Ascending aorta (tissue), 2 donors: Measurements from ENCODE around the gene KRTAP7-1. TPM values are rescaled to one million over a fixed set of nuclear protein-coding genes. Genes with fewer than 3 reads are reported as not detected.

ENCODE experiments used
- DNase-seq, 2 donors: peaks; one replicate each; pipeline ENCODE4 v3.0.0-alpha.2; 2019; ENCODE audit warnings: low spot score in 2 of 2
- H3K27ac ChIP-seq, 2 donors: fragments of 200-600 bp; sonication (generic); one replicate each; pipeline ENCODE4 v1.5.1; 2016 to 2017; ENCODE audit warnings: mild to moderate bottlenecking in 1 of 2
- H3K27me3 ChIP-seq: fragments of 200-600 bp; sonication (generic); one replicate; pipeline ENCODE4 v1.5.1; 2017
- H3K36me3 ChIP-seq, 2 donors: fragments of 200-600 bp; sonication (generic); one replicate each; pipeline ENCODE4 v1.5.1; 2016
- H3K4me1 ChIP-seq, 2 donors: fragments of 200-600 bp; sonication (generic); one replicate each; pipeline ENCODE4 v1.5.1; 2016 to 2017; ENCODE audit warnings: mild to moderate bottlenecking in 1 of 2
- H3K4me3 ChIP-seq, 2 donors: fragments of 200-600 bp; sonication (generic); one replicate each; pipeline ENCODE4 v1.5.1; 2016 to 2017; ENCODE audit warnings: mild to moderate bottlenecking in 1 of 2
- H3K9me3 ChIP-seq, 2 donors: fragments of 200-600 bp; sonication (generic); one replicate each; pipeline ENCODE4 v1.5.1; 2016
- intact Hi-C: fragments of 100-400 bp; cut with DNase I; formaldehyde crosslinking; loops from one replicate; pipeline ENCODE4 v1.15.1; 2023
- total RNA-seq: library from RNA; depleted of rRNA; stranded (reverse); fragments of >200 nt; gene quantifications from one replicate; pipeline ENCODE4 v1.1.0, GENCODE V29; 2016
- TF ChIP-seq, protein P1 (sequence below), 3 experiments: fragments of 200-600 bp in 2 of 3; fragments of 450-650 bp in 1 of 3; sonication (generic) in 2 of 3; IDR thresholded peaks; one replicate each; pipeline ENCODE4 v1.5.1; 2016 to 2019; ENCODE audit warnings: antibody characterized with exemption in 3 of 3, mild to moderate bottlenecking in 1 of 3, moderate library complexity in 1 of 3

Gene KRTAP7-1, protein sequence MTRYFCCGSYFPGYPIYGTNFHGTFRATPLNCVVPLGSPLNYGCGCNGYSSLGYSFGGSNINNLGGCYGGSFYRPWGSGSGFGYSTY
- total RNA-seq = not detected

DNA sequence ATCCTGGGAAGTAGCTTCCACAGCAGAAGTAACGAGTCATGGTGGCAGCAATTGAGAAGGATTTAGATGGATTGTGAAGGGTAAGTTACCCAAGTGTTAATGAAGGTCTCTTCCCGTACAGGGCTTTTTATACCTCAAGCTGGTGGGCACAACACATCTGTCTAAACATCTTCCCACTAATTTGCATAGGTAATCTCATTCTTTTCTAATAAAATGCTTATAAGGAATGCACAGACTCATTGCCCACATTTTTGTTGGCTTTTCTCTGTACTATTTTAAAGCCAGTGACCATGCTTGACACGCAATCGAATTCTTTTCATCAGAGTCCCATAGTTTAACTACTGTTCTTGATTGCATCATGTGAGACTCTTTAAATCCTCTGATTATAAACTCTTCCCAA lies at the start of gene KRTAP7-1:
Gene KRTAP7-1 (minus strand): TSS at position 101 of the 400 bp plus-strand sequence. CDS start 61 bp downstream, at position 40.
- no peaks in the 10 kb centered on the region for H3K27me3 ChIP-seq
- intact Hi-C loops = no loop called here
- no peaks in the 10 kb centered on the region for H3K4me1 ChIP-seq
- DNase-seq = no peak
- TF ChIP-seq, protein P1, sequence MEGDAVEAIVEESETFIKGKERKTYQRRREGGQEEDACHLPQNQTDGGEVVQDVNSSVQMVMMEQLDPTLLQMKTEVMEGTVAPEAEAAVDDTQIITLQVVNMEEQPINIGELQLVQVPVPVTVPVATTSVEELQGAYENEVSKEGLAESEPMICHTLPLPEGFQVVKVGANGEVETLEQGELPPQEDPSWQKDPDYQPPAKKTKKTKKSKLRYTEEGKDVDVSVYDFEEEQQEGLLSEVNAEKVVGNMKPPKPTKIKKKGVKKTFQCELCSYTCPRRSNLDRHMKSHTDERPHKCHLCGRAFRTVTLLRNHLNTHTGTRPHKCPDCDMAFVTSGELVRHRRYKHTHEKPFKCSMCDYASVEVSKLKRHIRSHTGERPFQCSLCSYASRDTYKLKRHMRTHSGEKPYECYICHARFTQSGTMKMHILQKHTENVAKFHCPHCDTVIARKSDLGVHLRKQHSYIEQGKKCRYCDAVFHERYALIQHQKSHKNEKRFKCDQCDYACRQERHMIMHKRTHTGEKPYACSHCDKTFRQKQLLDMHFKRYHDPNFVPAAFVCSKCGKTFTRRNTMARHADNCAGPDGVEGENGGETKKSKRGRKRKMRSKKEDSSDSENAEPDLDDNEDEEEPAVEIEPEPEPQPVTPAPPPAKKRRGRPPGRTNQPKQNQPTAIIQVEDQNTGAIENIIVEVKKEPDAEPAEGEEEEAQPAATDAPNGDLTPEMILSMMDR (IDR thresholded peaks at IDR 0.05) = no peak
- H3K36me3 ChIP-seq = no peaks in the 10 kb centered on the region
- H3K27ac ChIP-seq = no peak within 1 kb of the TSS
- H3K9me3 ChIP-seq = no peaks in the 10 kb centered on the region
- H3K4me3 ChIP-seq = no peak within 1 kb of the TSS

DNA sequence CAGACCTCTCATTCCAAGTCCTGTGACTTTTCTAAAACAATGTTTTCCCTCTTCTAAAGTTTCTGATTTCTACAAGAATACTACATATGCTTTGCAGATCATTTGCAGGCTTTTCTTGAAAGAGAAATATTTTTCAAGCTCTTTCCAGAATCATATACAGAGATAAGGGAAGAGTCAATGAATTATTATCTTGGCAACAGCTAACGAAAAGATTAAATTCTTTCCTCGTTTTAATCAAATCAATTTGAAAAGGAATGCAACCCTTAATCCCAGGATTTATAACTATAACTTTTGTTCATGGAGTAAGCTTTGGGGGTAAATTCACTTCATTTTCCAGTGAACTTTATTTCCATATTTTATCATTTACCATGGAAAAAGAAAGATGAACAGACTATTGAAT lies 45.0 kb upstream of the KRTAP7-1 start:
- TF ChIP-seq, protein P1 (IDR thresholded peaks at IDR 0.05) = no peak
- no peak for DNase-seq
- Histone ChIP-seq H3K4me3 (no peak overlapping the region), H3K27me3 (no peaks in the 10 kb centered on the region), H3K4me1 (no peaks in the 10 kb centered on the region), H3K36me3 (no peaks in the 10 kb centered on the region), H3K27ac (no peak overlapping the region), H3K9me3 (no peaks in the 10 kb centered on the region)
- intact Hi-C loops = no loop called here

DNA sequence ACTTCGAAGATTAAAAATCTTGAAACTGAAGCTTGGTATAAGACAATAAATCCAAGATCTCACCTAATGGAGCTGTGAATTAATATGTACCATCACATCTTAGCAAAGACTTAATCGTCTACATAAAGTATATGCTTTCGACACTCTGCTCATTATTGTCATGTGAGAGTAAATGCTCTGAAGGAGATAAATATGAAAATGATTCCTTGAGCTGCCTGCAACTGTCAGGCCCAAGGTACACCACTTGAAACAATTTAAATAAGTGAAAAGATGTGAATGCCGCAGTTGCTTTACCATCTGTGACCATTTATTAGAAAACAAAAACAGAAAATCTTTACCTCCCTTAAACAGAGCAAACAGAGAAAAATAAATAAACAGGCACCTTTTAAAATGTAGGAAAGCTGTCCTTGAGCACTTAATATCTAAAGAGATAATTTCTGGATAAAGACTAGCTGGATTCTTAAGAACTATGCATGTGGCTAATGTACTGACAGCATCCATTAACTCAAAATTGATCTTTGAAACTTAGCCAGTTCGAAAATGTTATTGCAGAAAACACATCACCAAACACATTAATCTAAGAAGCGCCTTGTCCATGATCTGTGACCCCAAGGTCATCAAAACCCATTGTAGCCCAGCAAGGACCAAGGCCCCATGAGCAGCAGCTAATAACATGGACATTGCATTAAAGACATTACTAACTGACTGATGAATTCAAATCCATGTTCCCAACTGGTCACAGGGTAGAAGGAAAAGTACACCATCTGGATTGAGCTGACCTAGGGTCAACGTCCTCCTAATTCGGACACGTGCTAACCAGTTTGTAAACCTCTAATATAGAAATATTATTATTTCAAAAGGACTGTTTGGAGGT lies 18.3 kb upstream of the KRTAP7-1 start:
- no peaks in the 10 kb centered on the region for H3K36me3 ChIP-seq
- intact Hi-C loops = no loop called here
- H3K27me3 ChIP-seq = no peaks in the 10 kb centered on the region
- H3K4me1 ChIP-seq = no peaks in the 10 kb centered on the region
- H3K9me3 ChIP-seq = no peaks in the 10 kb centered on the region
- H3K4me3 ChIP-seq = no peak overlapping the region
- DNase-seq = no peak
- TF ChIP-seq, protein P1 (IDR thresholded peaks at IDR 0.05) = no peak
- no peak overlapping the region for H3K27ac ChIP-seq

DNA sequence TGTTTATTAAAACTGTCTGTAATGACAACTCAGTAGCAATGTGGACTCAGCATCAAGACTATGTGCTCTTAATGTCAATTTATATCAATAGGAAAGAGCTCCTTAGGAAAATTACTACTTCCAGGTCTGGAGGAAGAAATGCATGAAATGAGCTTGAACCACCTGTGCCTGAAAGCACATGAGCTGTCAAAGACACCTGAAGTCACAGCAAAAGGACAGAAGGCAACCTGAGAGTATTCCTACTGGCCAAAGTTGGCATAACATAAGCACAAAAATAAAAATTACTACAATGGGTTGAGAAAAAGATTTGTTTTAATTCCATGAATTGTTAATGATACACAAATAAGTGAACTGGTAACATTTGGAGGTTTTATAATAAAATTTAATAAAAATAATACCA lies 13.4 kb upstream of the KRTAP7-1 start:
- Histone ChIP-seq H3K27ac (no peak overlapping the region), H3K36me3 (no peaks in the 10 kb centered on the region), H3K9me3 (no peaks in the 10 kb centered on the region), H3K27me3 (no peaks in the 10 kb centered on the region), H3K4me3 (no peak overlapping the region), H3K4me1 (no peaks in the 10 kb centered on the region)
- TF ChIP-seq, protein P1 (IDR thresholded peaks at IDR 0.05) = no peak
- no peak for DNase-seq
- intact Hi-C loops = no loop called here

DNA sequence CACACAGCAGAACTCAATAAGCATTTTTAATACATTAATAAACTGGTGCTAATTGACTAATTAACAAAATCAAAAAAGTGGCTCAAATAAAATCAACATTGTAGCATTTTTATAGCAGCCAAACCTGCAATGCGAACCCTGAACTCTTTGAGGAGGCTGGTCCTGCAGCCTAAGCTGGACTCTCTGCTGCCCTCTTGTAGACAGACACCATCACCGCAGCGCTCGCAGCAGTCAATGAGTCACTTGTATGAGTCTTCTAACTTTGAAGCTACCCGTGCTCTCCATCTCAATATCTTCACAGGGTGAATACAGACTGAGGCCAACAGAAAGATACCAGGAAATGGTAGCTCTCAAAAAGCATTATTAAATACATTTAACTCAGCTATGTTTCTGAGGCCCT lies 9.7 kb upstream of the KRTAP7-1 start:
- Histone ChIP-seq H3K9me3 (no peaks in the 10 kb centered on the region), H3K27me3 (no peaks in the 10 kb centered on the region), H3K36me3 (no peaks in the 10 kb centered on the region), H3K4me1 (no peaks in the 10 kb centered on the region), H3K4me3 (no peak overlapping the region), H3K27ac (no peak overlapping the region)
- TF ChIP-seq, protein P1 (IDR thresholded peaks at IDR 0.05) = no peak
- intact Hi-C loops = no loop called here
- DNase-seq = no peak
